Tibial artery (tissue), 4 donors: Measurements from ENCODE around the gene BCL11A.

Experiments
- DNase-seq, 2 donors: peaks; one replicate each; pipeline ENCODE4 v3.0.0-alpha.2; 2019
- H3K27ac ChIP-seq, 2 donors: fragments of 200-600 bp; sonication (generic) in 1 of 2; 1 replicate in 1 of 2; 2 replicates in 1 of 2; pipeline ENCODE4 v1.5.1; 2018 to 2019; ENCODE audit warnings: mild to moderate bottlenecking in 1 of 2
- H3K27me3 ChIP-seq, 2 donors: fragments of 200-600 bp; sonication (generic) in 1 of 2; one replicate each; pipeline versions ENCODE4 v1.5.1 to v1.6.0; 2016 to 2019
- H3K36me3 ChIP-seq, 3 donors: fragments of 200-600 bp; sonication (generic) in 2 of 3; one replicate each; pipeline ENCODE4 v1.5.1; 2016 to 2019; ENCODE audit warnings: mild to moderate bottlenecking in 2 of 3
- H3K4me1 ChIP-seq, 4 donors: fragments of 200-600 bp; sonication (generic) in 2 of 4; 1 replicate in 3 of 4; 2 replicates in 1 of 4; pipeline ENCODE4 v1.5.1; 2016 to 2019
- H3K4me3 ChIP-seq, 2 donors: fragments of 200-600 bp; sonication (generic) in 1 of 2; 1 replicate in 1 of 2; 2 replicates in 1 of 2; pipeline ENCODE4 v1.5.1; 2018 to 2019; ENCODE audit warnings: mild to moderate bottlenecking in 2 of 2
- H3K9me3 ChIP-seq, 3 donors: fragments of 200-600 bp; sonication (generic) in 1 of 3; one replicate each; pipeline ENCODE4 v1.5.1; 2016 to 2019
- CTCF ChIP-seq, 2 experiments: fragments of 200-600 bp in 1 of 2; fragments of 450-650 bp in 1 of 2; IDR thresholded peaks; one replicate each; pipeline ENCODE4 v1.5.1; 2017 to 2019; ENCODE audit warnings: antibody characterized with exemption in 2 of 2, mild to moderate bottlenecking in 1 of 2, moderate library complexity in 1 of 2
- intact Hi-C: fragments of 100-400 bp; cut with DNase I; formaldehyde crosslinking; loops from one replicate; pipeline ENCODE4 v1.15.0; 2023; ENCODE audit warnings: low total_unique reads

BCL11A gene

GRCh38 chr2:60456115-60456770, 97.2 kb downstream of the BCL11A start:
- Histone ChIP-seq H3K4me1 (no peaks in the 10 kb centered on the region), H3K36me3 (peaks cover 0 to 10% (median 0%) of the 10 kb centered on the region in 3 donors), H3K9me3 (no peaks in the 10 kb centered on the region), H3K4me3 (no peak overlapping the region), H3K27ac (no peak overlapping the region), H3K27me3 (no peaks in the 10 kb centered on the region)
- TF ChIP-seq CTCF (IDR thresholded peaks at IDR 0.05): no peak
- DNase-seq: no peak
- intact Hi-C loops: loop anchor here (5.0 kb wide), 1 partner anchor 1194 kb away; no protein-coding TSS in a partner anchor

GRCh38 chr2:60453872-60454271, 99.6 kb downstream of the BCL11A start:
- no peaks in the 10 kb centered on the region for H3K4me1 ChIP-seq
- intact Hi-C loops: no loop called here
- no peak for TF ChIP-seq CTCF (IDR thresholded peaks at IDR 0.05)
- H3K36me3 ChIP-seq: no peaks in the 10 kb centered on the region
- no peak overlapping the region for H3K27ac ChIP-seq
- no peaks in the 10 kb centered on the region for H3K27me3 ChIP-seq
- no peak for DNase-seq
- H3K4me3 ChIP-seq: no peak overlapping the region
- no peaks in the 10 kb centered on the region for H3K9me3 ChIP-seq

GRCh38 chr2:60453301-60453700, 100.2 kb downstream of the BCL11A start:
- intact Hi-C loops: no loop called here
- Histone ChIP-seq H3K4me1 (no peaks in the 10 kb centered on the region), H3K36me3 (no peaks in the 10 kb centered on the region), H3K27ac (no peak overlapping the region), H3K4me3 (no peak overlapping the region), H3K9me3 (no peaks in the 10 kb centered on the region), H3K27me3 (no peaks in the 10 kb centered on the region)
- no peak for DNase-seq
- no peak for TF ChIP-seq CTCF (IDR thresholded peaks at IDR 0.05)

- DNase-seq: no peak
- Histone ChIP-seq H3K9me3 (no peaks in the 10 kb centered on the region), H3K4me3 (no peak overlapping the region), H3K36me3 (no peaks in the 10 kb centered on the region), H3K27ac (no peak overlapping the region), H3K27me3 (no peaks in the 10 kb centered on the region), H3K4me1 (no peaks in the 10 kb centered on the region)
- intact Hi-C loops: no loop called here
- no peak for TF ChIP-seq CTCF (IDR thresholded peaks at IDR 0.05)
These were observed 103.0 kb downstream of the BCL11A start for GRCh38 chr2:60450488-60450887.

GRCh38 chr2:60447943-60448342, 105.5 kb downstream of the BCL11A start:
- H3K27ac ChIP-seq: no peak overlapping the region
- no peak overlapping the region for H3K4me3 ChIP-seq
- no peaks in the 10 kb centered on the region for H3K4me1 ChIP-seq
- DNase-seq: no peak
- no peak for TF ChIP-seq CTCF (IDR thresholded peaks at IDR 0.05)
- H3K27me3 ChIP-seq: no peaks in the 10 kb centered on the region
- intact Hi-C loops: no loop called here
- H3K36me3 ChIP-seq: no peaks in the 10 kb centered on the region
- no peaks in the 10 kb centered on the region for H3K9me3 ChIP-seq
